Measurements from ENCODE around the gene GALK1. TPM values are rescaled to one million over a fixed set of nuclear protein-coding genes. Genes with fewer than 3 reads are reported as not detected.

GALK1 gene
- polyA plus RNA-seq, 12 donors: 15.1 to 26.5 (median 21.0) TPM; not detected in 1

DNA sequence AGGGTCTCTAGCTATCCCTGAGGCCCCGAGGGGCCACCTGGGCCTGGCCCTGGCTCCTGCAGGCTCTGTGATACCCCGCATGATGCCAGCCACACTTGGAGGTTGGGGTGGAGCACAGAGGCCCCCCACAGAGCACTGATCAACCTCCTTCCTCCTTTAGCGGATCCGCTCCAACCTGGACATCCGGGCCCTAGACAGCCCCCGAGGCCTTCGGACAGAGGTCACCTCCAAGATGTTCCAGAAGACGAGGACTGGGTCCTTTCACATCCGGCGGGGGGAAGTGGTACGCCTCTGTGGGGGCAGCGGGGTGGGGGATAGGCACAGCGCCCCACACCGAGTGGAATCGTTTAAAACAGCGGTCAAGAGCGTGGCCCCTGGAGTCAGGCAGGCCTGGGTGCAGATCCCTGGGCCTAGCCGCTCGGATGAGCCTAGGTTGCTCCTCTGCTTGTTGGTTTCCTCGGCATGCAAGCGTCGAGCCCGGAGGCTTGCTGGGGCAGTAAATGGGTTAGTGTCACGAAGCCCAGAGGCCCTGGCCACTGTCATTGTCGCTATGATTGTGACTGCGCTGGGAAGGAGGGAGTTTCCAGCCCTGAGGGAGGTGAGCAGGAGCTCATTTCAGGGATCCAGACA is 33.8 kb downstream of the GALK1 start:
- no peak for DNase-seq

- no peak for DNase-seq
Observed at GRCh38 chr17:75730065-75730464, 34.9 kb downstream of the GALK1 start.

DNA sequence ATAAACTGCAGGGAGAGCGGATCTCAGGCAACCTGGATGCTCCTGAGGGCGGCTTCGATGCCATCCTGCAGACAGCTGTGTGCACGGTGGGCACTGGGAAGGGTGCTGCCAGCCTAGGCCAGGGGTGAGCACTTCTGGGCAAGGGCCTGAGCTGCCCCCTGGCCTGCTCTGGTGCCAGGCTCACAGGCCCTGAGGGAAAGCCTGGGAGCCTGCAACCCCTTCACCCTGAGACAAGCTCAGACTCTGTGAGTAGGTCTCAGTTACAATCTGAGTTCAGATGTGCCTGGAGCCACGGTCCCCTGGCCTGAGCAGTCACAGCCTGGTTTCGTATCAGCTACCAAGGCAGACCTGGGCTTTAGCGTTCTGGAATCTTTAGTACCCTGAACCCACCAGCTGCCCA is 35.6 kb downstream of the GALK1 start:
- DNase-seq: no peak

- no peak for DNase-seq
Observed at GRCh38 chr17:75727391-75727790, 37.6 kb downstream of the GALK1 start.

DNA sequence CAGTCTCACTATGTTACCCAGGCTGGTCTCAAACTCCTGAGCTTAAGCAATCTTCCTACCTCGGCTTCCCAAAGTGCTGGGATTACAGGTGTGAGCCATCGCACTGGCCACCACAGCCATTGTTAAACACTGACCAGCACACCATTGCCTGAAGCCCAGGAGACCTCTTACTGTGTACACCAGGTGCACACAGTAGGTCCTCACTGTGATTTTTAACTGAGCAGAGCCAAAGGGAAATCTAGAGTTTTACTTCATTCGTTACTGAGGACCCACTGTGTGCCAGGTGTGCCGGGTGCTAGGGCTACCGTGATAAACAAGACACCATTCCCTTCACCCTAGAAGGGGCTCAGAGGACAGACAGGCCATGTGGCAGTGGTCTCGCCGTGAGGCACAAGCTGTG is 39.5 kb downstream of the GALK1 start:
- no peak for DNase-seq

DNA sequence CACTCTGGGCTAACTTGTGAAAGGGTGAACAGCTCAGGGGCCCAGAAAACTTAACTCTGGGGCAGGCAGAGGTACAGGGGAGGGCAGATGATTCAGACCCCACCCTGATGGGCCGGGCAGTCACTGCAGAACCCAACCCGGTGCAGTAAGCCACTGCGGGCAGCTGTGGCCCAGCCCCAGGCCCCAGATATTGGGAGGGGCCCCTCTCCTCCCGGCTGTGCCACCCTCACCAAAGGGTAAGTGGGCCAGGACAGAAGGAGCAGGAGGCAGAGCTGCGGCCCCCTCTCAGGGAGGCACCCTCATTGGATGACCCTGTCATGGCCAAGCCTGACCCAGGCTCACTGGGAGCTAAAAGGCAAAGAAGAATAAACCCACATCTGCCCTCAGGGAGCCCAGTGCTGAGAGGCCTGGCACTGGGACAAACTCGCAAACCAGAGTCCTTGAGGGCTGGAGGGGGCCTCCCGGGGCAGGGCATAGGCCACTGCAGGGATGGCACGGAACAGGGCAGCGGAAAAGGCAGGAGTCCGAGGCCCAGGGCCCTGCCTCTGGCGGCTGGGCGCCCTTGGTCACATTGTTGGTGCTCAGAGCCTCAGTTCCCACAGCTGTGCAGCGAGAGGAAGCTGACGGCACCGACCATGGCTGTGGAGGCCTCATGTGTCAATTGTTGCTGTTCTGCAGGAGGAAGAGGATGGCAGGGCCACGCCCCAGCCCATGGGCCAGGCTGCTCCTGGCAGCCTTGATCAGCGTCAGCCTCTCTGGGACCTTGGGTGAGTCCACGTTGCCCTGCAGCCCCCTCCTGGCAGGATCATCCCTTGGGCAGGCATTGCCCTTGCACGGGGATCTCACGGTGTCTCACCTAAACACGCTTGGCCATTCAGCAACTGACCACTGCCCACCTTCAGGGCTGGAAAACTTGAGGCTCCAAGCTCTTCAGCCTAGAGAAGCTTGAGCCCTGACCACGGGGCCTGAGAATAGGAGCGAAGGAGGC is 40.7 kb downstream of the GALK1 start:
- no peak for DNase-seq

DNA sequence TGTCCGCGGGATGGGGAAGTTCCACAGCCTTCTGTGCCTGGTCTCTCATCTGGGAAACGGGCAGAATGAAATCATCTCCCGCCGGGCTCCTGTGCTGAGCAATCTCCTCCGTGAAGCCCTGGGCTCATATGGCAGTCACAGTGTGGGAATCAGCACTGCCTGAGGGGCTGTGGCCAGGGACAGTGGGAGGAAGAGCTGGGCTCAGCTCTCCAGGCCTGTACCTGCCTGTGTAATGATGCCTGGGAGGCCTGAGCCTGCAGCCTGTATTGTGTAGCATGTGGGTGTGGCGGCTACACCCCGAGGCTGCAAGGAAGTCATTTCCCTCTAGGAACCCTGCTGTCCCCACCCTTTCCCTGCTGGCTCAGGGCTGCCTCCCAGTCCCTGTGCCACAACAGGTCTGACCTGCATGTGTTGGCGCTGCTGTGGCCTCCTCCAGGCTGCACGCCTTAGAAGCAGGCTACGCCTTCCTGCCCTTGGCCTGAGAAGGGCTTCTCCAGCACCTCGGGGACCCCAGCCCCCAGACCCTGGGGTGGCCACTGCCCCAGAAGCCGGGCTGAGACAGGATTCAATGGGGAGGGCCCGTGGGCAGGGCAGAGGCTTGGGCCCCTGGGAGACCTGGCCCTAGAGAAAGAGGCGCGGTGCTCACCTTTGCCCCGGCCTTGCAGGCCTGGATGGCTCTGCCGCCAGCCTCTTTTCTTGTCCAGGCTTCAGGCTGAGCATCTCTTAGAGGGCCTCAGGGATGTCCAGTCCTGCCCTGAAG is 41.6 kb downstream of the GALK1 start:
- no peak for DNase-seq

- no peak for DNase-seq
Observed at GRCh38 chr17:75722542-75723095, 42.4 kb downstream of the GALK1 start.

GRCh38 chr17:75722076-75722475 is 42.9 kb downstream of the GALK1 start:
- no peak for DNase-seq

- DNase-seq: no peak
Observed at GRCh38 chr17:75721463-75722011, 43.5 kb downstream of the GALK1 start.

DNA sequence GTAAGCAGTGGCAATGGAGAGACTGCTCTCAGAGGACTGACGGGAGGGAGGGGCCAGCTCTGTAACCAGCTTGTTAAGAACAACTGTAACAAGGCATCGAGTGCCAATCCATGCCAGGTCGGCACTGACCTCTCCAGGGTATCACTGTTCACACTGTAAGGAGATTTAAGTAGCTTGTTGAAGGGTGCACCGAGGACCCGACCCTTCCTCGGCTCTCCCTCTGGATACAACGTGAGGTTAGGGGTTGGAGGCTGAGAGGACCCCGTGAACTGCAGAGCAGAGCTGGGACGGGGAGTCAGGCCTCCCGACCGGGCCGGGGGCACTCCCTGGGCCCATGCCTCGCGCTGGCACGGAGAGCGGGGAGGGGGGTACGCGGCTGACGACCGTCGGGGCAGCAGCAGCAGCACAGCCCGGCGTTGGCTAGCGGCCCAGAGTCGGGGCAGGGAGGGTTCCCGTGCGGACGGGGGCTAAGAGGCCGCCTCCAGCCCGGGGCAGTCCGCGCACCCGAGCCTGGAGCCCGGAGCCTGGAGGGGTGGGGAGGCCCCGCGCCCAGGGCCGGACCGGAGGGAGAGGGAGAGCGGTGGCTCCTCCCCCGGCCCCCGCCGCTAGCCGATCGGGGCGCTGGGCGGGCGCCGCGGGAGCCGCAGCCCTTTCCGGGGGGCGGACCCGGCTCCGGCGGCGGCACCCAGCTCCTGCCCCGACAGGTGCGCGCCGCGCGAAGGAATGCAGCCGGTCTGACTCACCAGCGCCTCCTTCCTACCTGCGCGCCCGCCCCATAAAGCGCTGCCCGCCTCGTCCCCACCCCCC is 44.1 kb downstream of the GALK1 start, which contains the start of gene ITGB4:
ITGB4 (plus strand) TSS at position 804 of the 807 bp plus-strand sequence. CDS start 3,245 bp downstream, outside the sequence.
- no peak for DNase-seq

GRCh38 chr17:75719732-75720131 is 45.3 kb downstream of the GALK1 start:
- DNase-seq: no peak

- DNase-seq: no peak
Observed at GRCh38 chr17:75712446-75712845, 52.5 kb downstream of the GALK1 start.

Other genes starting within 250 kb of the GALK1 start
- 10 to 100 TPM in 11 of 12 donors, not detected in 1; 17.0 to 65.2 (median 20.7) TPM for gene CASKIN2, start 249.7 kb downstream of the GALK1 start, polyA plus RNA-seq (ENCODE audit: insufficient read length in 12 of 12)
- 10 to 100 TPM in 11 of 12 donors, not detected in 1; 18.0 to 28.5 (median 20.9) TPM for gene TSEN54, start 248.7 kb downstream of the GALK1 start, polyA plus RNA-seq (ENCODE audit: insufficient read length in 12 of 12)
- gene LLGL2, start 239.5 kb downstream of the GALK1 start, polyA plus RNA-seq (ENCODE audit: insufficient read length in 12 of 12): 10 to 100 TPM in 2 of 12 donors, 1 to 10 TPM in 9, not detected in 1; 2.1 to 58.8 (median 5.4) TPM
- 100 to 1,000 TPM in 6 of 12 donors, 10 to 100 TPM in 5, not detected in 1; 56.2 to 196 (median 104) TPM for gene MYO15B, start 177.4 kb downstream of the GALK1 start, polyA plus RNA-seq (ENCODE audit: insufficient read length in 12 of 12)
- gene SMIM5, start 131.8 kb downstream of the GALK1 start, polyA plus RNA-seq (ENCODE audit: insufficient read length in 12 of 12): 10 to 100 TPM in 2 of 12 donors, 1 to 10 TPM in 9, not detected in 1; 5.3 to 12.2 (median 7.5) TPM
- gene RECQL5, start 98.0 kb downstream of the GALK1 start, polyA plus RNA-seq (ENCODE audit: insufficient read length in 12 of 12): 10 to 100 TPM in 11 of 12 donors, not detected in 1; 12.3 to 36.8 (median 16.4) TPM
- gene SAP30BP, start 97.9 kb downstream of the GALK1 start, polyA plus RNA-seq (ENCODE audit: insufficient read length in 12 of 12): 100 to 1,000 TPM in 1 of 12 donors, 10 to 100 TPM in 10, not detected in 1; 66.0 to 125 (median 72.9) TPM
- 10 to 100 TPM in 3 of 12 donors, 1 to 10 TPM in 8, not detected in 1; 3.3 to 55.7 (median 5.9) TPM for gene ITGB4, start 43.7 kb downstream of the GALK1 start, polyA plus RNA-seq (ENCODE audit: insufficient read length in 12 of 12)
- 10 to 100 TPM in 11 of 12 donors, not detected in 1; 20.5 to 42.4 (median 26.6) TPM for gene UNK, start 19.6 kb upstream of the GALK1 start, polyA plus RNA-seq (ENCODE audit: insufficient read length in 12 of 12)
- 10 to 100 TPM in 2 of 12 donors, 1 to 10 TPM in 9, not detected in 1; 3.1 to 14.7 (median 3.9) TPM for gene UNC13D, start 79.2 kb upstream of the GALK1 start, polyA plus RNA-seq (ENCODE audit: insufficient read length in 12 of 12)
- 100 to 1,000 TPM in 1 of 12 donors, 10 to 100 TPM in 10, not detected in 1; 43.3 to 104 (median 48.5) TPM for gene WBP2, start 90.1 kb upstream of the GALK1 start, polyA plus RNA-seq (ENCODE audit: insufficient read length in 12 of 12)
- gene TRIM47, start 113.4 kb upstream of the GALK1 start, polyA plus RNA-seq (ENCODE audit: insufficient read length in 12 of 12): 10 to 100 TPM in 11 of 12 donors, not detected in 1; 15.8 to 46.4 (median 21.5) TPM
- 10 to 100 TPM in 11 of 12 donors, not detected in 1; 11.9 to 19.8 (median 13.9) TPM for gene TRIM65, start 131.8 kb upstream of the GALK1 start, polyA plus RNA-seq (ENCODE audit: insufficient read length in 12 of 12)
- gene MRPL38, start 139.7 kb upstream of the GALK1 start, polyA plus RNA-seq (ENCODE audit: insufficient read length in 12 of 12): 100 to 1,000 TPM in 1 of 12 donors, 10 to 100 TPM in 10, not detected in 1; 44.7 to 117 (median 54.7) TPM
- 10 to 100 TPM in 2 of 12 donors, 1 to 10 TPM in 9, not detected in 1; 3.5 to 15.9 (median 6.5) TPM for gene FBF1, start 175.8 kb upstream of the GALK1 start, polyA plus RNA-seq (ENCODE audit: insufficient read length in 12 of 12)
- gene ACOX1, start 214.0 kb upstream of the GALK1 start, polyA plus RNA-seq (ENCODE audit: insufficient read length in 12 of 12): 10 to 100 TPM in 11 of 12 donors, not detected in 1; 16.8 to 23.3 (median 20.8) TPM
- 10 to 100 TPM in 9 of 12 donors, 1 to 10 TPM in 2, not detected in 1; 8.5 to 21.1 (median 13.1) TPM for gene TEN1, start 214.0 kb upstream of the GALK1 start, polyA plus RNA-seq (ENCODE audit: insufficient read length in 12 of 12)
- 10 to 100 TPM in 2 of 12 donors, 1 to 10 TPM in 8, not detected in 2; 3.5 to 16.6 (median 6.9) TPM for gene CDK3, start 235.7 kb upstream of the GALK1 start, polyA plus RNA-seq (ENCODE audit: insufficient read length in 12 of 12)